ENCODE measurements around the gene RARS2.

- TF ChIP-seq CTCF (conservative IDR thresholded peaks at IDR 0.05; ENCODE audit: low read depth, low read length) (no peak), EZH2 (IDR thresholded peaks at IDR 0.05; ENCODE audit: borderline replicate concordance, low read depth, low read length, poor library complexity, severe bottlenecking) (no peak)
Observed at GRCh38 chr6:87618531-87618930, 28.7 kb upstream of the RARS2 start.
